ENCODE measurements around the gene HAUS8.

GRCh38 chr19:17098326-17098725 is 23.1 kb upstream of the HAUS8 start:
- TF ChIP-seq YY1 (IDR thresholded peaks at IDR 0.05; ENCODE audit: low read depth): no peak
- TF ChIP-seq ZBTB7A (IDR thresholded peaks at IDR 0.05; ENCODE audit: low read depth): no peak
- no peak for TF ChIP-seq FOXM1 (IDR thresholded peaks at IDR 0.05; ENCODE audit: borderline replicate concordance, low read depth)
- TF ChIP-seq EP300 (IDR thresholded peaks at IDR 0.05; ENCODE audit: borderline replicate concordance): no peak
- no peak for TF ChIP-seq TAF1 (IDR thresholded peaks at IDR 0.05; ENCODE audit: low read depth)

Data from Ishikawa (cell line).